Measurements from ENCODE around the gene MYMX. TPM values are rescaled to one million over a fixed set of nuclear protein-coding genes. Genes with fewer than 3 reads are reported as not detected.
A peak's percentile ranks its signal among the peaks of the same experiment; 100 is the strongest.

MYMX gene
- total RNA-seq, 1 experiment from 2014 or later, result not detected

DNA sequence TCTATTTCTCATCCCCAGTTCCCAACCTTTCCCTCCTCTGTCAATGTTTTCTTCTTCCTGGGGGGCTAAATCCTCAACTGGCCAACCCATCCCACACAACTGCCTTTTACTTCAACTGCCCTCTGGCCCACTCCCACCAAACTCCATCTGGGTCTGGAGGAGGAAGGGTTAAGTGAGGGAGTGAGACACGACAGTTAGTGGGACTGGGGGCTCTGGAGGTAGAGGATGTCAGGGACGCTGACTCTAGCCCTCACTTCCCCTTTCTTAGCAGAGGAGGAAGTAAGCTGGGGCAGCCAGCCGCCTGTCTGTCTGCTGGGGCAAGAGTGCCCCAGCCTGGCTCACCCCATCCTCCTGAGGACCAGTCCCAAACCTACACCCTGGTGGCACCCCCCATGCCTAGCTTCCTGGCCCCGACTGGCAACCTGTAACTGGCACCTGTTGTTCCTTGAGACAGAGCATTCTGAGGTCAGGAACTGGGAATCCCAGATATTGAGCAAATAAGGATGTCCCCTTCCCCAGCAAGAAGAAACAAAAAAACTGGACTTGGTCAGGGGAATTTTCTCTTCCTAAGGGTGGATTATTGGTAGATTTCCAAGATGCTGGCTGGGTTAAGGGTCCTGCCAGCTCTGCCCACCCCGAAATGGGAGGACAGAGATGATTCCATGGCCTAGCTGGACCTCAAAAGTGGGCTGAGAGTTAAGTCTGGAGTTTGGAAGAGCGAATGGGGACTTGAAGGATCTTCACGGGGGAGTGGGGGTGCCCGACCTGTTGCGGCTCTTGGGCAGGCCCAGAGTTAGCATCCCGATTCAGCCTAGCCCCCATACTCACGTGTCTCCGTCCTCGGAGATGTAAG is 47.7 kb downstream of the MYMX start:
- TF ChIP-seq EZH2phosphoT487 (IDR thresholded peaks at IDR 0.05; ENCODE audit: borderline replicate concordance, low read length) (no peak), EZH2 (IDR thresholded peaks at IDR 0.05; ENCODE audit: low read length, unreplicated experiment) (no peak)
- TF ChIP-seq, protein P1, sequence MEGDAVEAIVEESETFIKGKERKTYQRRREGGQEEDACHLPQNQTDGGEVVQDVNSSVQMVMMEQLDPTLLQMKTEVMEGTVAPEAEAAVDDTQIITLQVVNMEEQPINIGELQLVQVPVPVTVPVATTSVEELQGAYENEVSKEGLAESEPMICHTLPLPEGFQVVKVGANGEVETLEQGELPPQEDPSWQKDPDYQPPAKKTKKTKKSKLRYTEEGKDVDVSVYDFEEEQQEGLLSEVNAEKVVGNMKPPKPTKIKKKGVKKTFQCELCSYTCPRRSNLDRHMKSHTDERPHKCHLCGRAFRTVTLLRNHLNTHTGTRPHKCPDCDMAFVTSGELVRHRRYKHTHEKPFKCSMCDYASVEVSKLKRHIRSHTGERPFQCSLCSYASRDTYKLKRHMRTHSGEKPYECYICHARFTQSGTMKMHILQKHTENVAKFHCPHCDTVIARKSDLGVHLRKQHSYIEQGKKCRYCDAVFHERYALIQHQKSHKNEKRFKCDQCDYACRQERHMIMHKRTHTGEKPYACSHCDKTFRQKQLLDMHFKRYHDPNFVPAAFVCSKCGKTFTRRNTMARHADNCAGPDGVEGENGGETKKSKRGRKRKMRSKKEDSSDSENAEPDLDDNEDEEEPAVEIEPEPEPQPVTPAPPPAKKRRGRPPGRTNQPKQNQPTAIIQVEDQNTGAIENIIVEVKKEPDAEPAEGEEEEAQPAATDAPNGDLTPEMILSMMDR (conservative IDR thresholded peaks at IDR 0.05; ENCODE audit: low read depth, low read length), result no peak
- ChIA-PET POLR2A (ENCODE audit: unreplicated experiment) (no interaction called here), CTCF (no interaction called here)
- peaks cover 6% of the 10 kb centered on the region for H3K27me3 ChIP-seq (ENCODE audit: low read length)
- ATAC-seq (no peak), DNase-seq (no peak)
- H3K79me2 ChIP-seq (ENCODE audit: low read length), result peaks cover 24% of the 10 kb centered on the region
- H3K9me3 ChIP-seq (ENCODE audit: low read length), result no peaks in the 10 kb centered on the region
- H3K36me3 ChIP-seq (ENCODE audit: low read depth, low read length), result no peaks in the 10 kb centered on the region
- no peaks in the 10 kb centered on the region for H4K20me1 ChIP-seq (ENCODE audit: low read length)
- peak overlapping the region; percentile 80 for H3K4me3 ChIP-seq (ENCODE audit: low read length)
- H3K4me2 ChIP-seq (ENCODE audit: low read length), result peak overlapping the region; percentile 95
- H3K27ac ChIP-seq (ENCODE audit: low read length), result no peak overlapping the region
- BruUV-seq (replicated peaks), result TSS peak; percentile 57
- no peaks in the 10 kb centered on the region for H3K9me2 ChIP-seq (replicated peaks; ENCODE audit: low read length)
- H3K4me1 ChIP-seq (ENCODE audit: insufficient read depth, low read length), result peaks cover 23% of the 10 kb centered on the region
- intact Hi-C loops (cut with micrococcal nuclease), result loop anchor here (5.0 kb wide), 1 partner anchor 38 kb away; no protein-coding TSS in a partner anchor
- no peaks in the 10 kb centered on the region for H3F3A ChIP-seq (ENCODE audit: low read length, unreplicated experiment)
- peak overlapping the region; percentile 75 for H3K9ac ChIP-seq (ENCODE audit: low read length)
- H2AFZ ChIP-seq (ENCODE audit: low read length), result peak overlapping the region; percentile 63

DNA sequence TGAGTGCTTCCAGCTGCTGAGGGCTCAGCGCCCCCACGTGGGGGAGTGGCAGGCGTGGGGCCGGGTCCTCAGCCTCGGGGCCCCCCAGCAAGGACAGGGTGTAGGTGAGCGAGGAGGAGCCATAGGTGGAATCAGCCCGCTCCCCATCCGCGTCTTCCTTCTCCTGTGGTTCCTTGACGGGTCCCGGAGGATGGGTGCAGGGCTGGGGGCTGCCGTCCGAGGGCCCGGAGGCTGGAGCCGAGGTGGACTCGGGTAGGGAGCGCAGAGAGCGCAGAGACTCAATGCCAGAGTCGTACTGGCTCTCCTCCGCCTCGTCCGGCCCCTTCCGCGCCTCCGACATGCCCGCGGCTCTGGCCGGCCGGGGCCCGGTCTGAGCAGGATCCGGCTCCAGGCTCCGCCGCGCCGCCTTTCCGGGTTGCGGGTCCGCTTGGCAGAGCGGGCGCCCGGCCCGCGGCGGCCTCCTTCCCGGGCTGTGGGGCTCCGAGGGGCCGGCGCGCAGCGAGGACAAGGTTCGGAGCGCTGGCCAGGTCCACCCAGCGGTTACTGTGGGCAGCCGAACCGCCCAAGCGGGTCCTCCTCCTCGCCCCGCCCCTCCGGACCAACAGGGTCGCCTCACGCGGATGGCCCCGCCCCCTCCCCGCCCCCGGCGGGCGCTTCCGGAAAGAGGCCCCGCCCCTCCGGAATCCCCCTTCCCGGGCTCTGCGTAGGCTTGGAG is 48.4 kb downstream of the MYMX start, which contains the start of gene NFKBIE:
Gene NFKBIE (minus strand): TSS at position 545 of the 715 bp plus-strand sequence. CDS start 205 bp downstream, at position 340.
- no TSS peak for BruUV-seq (replicated peaks)
- Histone ChIP-seq H3K27ac (ENCODE audit: low read length) (no peak within 1 kb of the TSS), H3K9ac (ENCODE audit: low read length) (peak within 1 kb of the TSS; percentile 75), H4K20me1 (ENCODE audit: low read length) (no peaks in the 10 kb centered on the region), H3K9me2 (replicated peaks; ENCODE audit: low read length) (no peaks in the 10 kb centered on the region), H3K4me1 (ENCODE audit: insufficient read depth, low read length) (peaks cover 23% of the 10 kb centered on the region), H2AFZ (ENCODE audit: low read length) (peak within 1 kb of the TSS; percentile 63), H3K27me3 (ENCODE audit: low read length) (peaks cover 14% of the 10 kb centered on the region), H3K4me3 (ENCODE audit: low read length) (peak within 1 kb of the TSS; percentile 80), H3K79me2 (ENCODE audit: low read length) (peaks cover 24% of the 10 kb centered on the region), H3K36me3 (ENCODE audit: low read depth, low read length) (no peaks in the 10 kb centered on the region), H3K4me2 (ENCODE audit: low read length) (peak within 1 kb of the TSS; percentile 95), H3K9me3 (ENCODE audit: low read length) (no peaks in the 10 kb centered on the region), H3F3A (ENCODE audit: low read length, unreplicated experiment) (no peaks in the 10 kb centered on the region)
- POLR2A ChIA-PET (ENCODE audit: unreplicated experiment), result no interaction called here
- peak; percentile 79 for ATAC-seq
- TF ChIP-seq, protein P1 (conservative IDR thresholded peaks at IDR 0.05; ENCODE audit: low read depth, low read length), result peak; percentile 45
- TF ChIP-seq EZH2 (IDR thresholded peaks at IDR 0.05; ENCODE audit: low read length, unreplicated experiment) (no peak), EZH2phosphoT487 (IDR thresholded peaks at IDR 0.05; ENCODE audit: borderline replicate concordance, low read length) (no peak)
- CTCF ChIA-PET, result no interaction called here
- DNase-seq, result peak; percentile 92
- intact Hi-C loops (cut with micrococcal nuclease), result loop anchor here (5.0 kb wide), 1 partner anchor 37 kb away; no protein-coding TSS in a partner anchor

All from PC-3 (cell line).